K562 (cell line): ENCODE results near the gene LONRF2. TPM values are rescaled to one million over a fixed set of nuclear protein-coding genes. Genes with fewer than 3 reads are reported as not detected.

Experiments
- CCAR2 ChIP-seq: fragments of 200-400 bp; formaldehyde crosslinking; IDR thresholded peaks from 2 replicates; pipeline ENCODE4 v1.6.1; 2017; ENCODE audit warnings: mild to moderate bottlenecking, low read depth, low read length
- CEBPG ChIP-seq, 3 experiments: fragments of 200-800 bp in 1 of 3; sonication (Bioruptor generic) in 1 of 3; sonication (generic) in 1 of 3; formaldehyde crosslinking in 1 of 3; IDR thresholded peaks in 2 of 3; conservative IDR thresholded peaks in 1 of 3; 2 replicates each; pipeline versions ENCODE4 v1.6.1 to v1.8.0; 2016 to 2022; ENCODE audit warnings: missing compliant biosample characterization in 2 of 3, missing genetic modification characterization in 2 of 3, mild to moderate bottlenecking in 1 of 3, missing genetic modification reagents in 1 of 3
- FOXJ3 ChIP-seq: sonication (generic); formaldehyde crosslinking; IDR thresholded peaks from 2 replicates; pipeline ENCODE4 v1.4.0; 2020; ENCODE audit warnings: mild to moderate bottlenecking, missing genetic modification reagents
- IFI16 ChIP-seq: fragments of 250-450 bp; sonication (Bioruptor Pico); IDR thresholded peaks from 2 replicates; pipeline ENCODE4 v2.1.2; 2022; ENCODE audit warnings: mild to moderate bottlenecking, inconsistent platforms
- MAFF ChIP-seq: IDR thresholded peaks from 2 replicates; pipeline ENCODE4 v1.6.1; 2012; ENCODE audit warnings: low read length, improper control_type of control experiment
- POLR2B ChIP-seq: fragments of 450-650 bp; IDR thresholded peaks from 2 replicates; pipeline ENCODE4 v1.6.1; 2018; ENCODE audit warnings: low read depth; ENCODE audit not compliant: partially characterized antibody
- TAF15 ChIP-seq: fragments of 200-400 bp; formaldehyde crosslinking; IDR thresholded peaks from 2 replicates; pipeline ENCODE4 v1.6.1; 2017; ENCODE audit warnings: mild to moderate bottlenecking, low read depth, low read length, moderate library complexity
- THRAP3 ChIP-seq: fragments of 450-650 bp; IDR thresholded peaks from 2 replicates; pipeline ENCODE4 v1.6.1; 2016; ENCODE audit warnings: mild to moderate bottlenecking, inconsistent platforms, borderline replicate concordance
- ZBED1 ChIP-seq: IDR thresholded peaks from 2 replicates; pipeline ENCODE4 v1.6.1; 2014
- ZFP30 ChIP-seq: fragments of 250-450 bp; sonication (Bioruptor Pico); IDR thresholded peaks from 2 replicates; pipeline ENCODE4 v1.8.0; 2022; ENCODE audit warnings: moderate library complexity, mild to moderate bottlenecking, inconsistent platforms, borderline replicate concordance
- ZNF316 ChIP-seq: fragments of 450-650 bp; IDR thresholded peaks from 2 replicates; pipeline ENCODE4 v1.6.1; 2016
- polyA plus RNA-seq, 8 experiments: library from polyadenylated mRNA; depleted of rRNA in 4 of 8; stranded (reverse) in 5 of 8; unstranded in 3 of 8; fragments of >200 nt; fragmentation: Nextera tagmentation in 2 of 8; fragmentation: Illumina TruSeq in 1 of 8; extraction: Ambion mirVana in 2 of 8; extraction: Trizol in 1 of 8; gene quantifications; 2 replicates each; pipeline versions ENCODE4 v1.2.1 to v1.2.3, GENCODE V29; 2011 to 2014; ENCODE audit warnings: inconsistent platforms in 1 of 8, missing spikeins in 1 of 8
- total RNA-seq, 7 experiments: library from RNA; depleted of rRNA in 6 of 7; stranded (reverse); fragments of >200 nt in 6 of 7; fragmentation: Illumina TruSeq in 2 of 7; extraction: Trizol in 2 of 7; gene quantifications; 2 replicates each; pipeline versions ENCODE4 v1.2.1 to v1.2.3, GENCODE V29; 2011 to 2021; ENCODE audit warnings: low replicate concordance in 1 of 7
- TF ChIP-seq, protein P1 (sequence below): fragments of 450-650 bp; IDR thresholded peaks from one replicate; pipeline ENCODE4 v1.6.1; 2018; ENCODE audit warnings: mild to moderate bottlenecking, moderate library complexity; ENCODE audit not compliant: partially characterized antibody
- TF ChIP-seq, protein P2 (sequence below): fragments of 450-650 bp; formaldehyde crosslinking; IDR thresholded peaks from 2 replicates; pipeline ENCODE4 v1.4.0; 2022; ENCODE audit warnings: missing genetic modification characterization
- TF ChIP-seq, protein P3 (sequence below): sonication (generic); formaldehyde crosslinking; IDR thresholded peaks from 2 replicates; pipeline ENCODE4 v1.9.0; 2022; ENCODE audit warnings: mild to moderate bottlenecking, missing genetic modification reagents
- TF ChIP-seq, protein P4 (sequence below): sonication (generic); formaldehyde crosslinking; IDR thresholded peaks from 2 replicates; pipeline ENCODE4 v1.8.0; 2023; ENCODE audit warnings: missing genetic modification reagents, mild to moderate bottlenecking, borderline replicate concordance
- TF ChIP-seq, protein P5 (sequence below): fragments of 200-800 bp; sonication (Bioruptor generic); IDR thresholded peaks from 2 replicates; pipeline ENCODE4 v1.6.1; 2017; ENCODE audit warnings: missing genetic modification characterization, missing compliant biosample characterization

LONRF2 gene
- total and polyA plus RNA-seq, 9 of the 15 experiments (the other 6 are each of a cell fraction or from before 2014, with no cell fraction given), result 0.35 to 5.0 (median 2.7) TPM

DNA sequence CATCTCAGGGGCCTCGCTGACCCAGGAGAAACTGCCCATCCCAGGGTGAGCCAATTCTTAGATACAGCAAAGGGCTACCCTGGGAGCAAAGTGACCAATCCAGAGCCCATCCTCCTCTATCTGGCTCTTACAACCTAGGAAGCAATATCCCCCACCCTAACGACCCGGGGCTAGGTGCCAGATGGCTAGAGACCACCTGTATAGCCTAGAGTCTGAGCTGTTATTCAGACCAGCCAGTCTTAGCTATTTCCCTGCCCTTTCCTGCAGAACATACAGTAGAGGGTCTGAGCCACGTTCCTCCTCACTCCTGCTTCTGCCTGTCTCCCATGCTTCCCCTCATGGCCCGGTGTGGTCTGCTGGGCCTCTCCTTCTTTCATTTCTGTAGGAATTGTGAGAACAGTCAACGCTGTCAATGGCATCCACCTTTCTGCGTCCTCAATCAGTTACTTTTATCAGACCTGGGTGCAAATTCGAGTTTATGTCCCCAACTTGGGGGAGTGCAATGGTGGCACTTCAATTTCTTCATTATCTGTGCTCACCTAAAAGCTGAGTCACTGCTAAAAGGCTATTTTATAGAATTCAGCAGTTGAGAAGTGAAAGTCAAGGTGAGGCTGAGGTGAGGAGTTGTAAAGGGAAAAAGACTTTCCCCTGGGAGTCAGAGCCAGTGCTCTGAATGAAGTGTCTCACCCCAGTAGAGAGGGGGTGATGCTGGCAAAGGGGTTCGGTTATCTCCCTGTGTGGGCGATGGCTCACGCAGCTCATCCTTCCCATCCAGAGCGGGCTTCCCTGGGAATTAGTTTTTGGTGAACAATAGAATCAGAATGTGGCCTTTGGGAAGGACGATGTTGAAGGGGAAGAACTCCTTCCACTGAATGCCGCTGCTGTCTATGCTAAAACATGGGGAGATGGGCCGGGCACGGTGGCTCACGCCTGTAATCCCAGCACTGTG lies 42.4 kb downstream of the LONRF2 start (continued):
- TF ChIP-seq CEBPG (CRISPR knock-in tag; IDR thresholded peaks at IDR 0.05), result no peak
- TF ChIP-seq CEBPG (tag; conservative IDR thresholded peaks at IDR 0.05 in 1 of 2, IDR thresholded peaks at IDR 0.05 in 1 of 2), result no peak
- no peak for TF ChIP-seq TAF15
- TF ChIP-seq ZFP30 (CRISPR knock-in tag), result no peak
- TF ChIP-seq, protein P1, sequence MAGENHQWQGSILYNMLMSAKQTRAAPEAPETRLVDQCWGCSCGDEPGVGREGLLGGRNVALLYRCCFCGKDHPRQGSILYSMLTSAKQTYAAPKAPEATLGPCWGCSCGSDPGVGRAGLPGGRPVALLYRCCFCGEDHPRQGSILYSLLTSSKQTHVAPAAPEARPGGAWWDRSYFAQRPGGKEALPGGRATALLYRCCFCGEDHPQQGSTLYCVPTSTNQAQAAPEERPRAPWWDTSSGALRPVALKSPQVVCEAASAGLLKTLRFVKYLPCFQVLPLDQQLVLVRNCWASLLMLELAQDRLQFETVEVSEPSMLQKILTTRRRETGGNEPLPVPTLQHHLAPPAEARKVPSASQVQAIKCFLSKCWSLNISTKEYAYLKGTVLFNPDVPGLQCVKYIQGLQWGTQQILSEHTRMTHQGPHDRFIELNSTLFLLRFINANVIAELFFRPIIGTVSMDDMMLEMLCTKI, result no peak
- peak; percentile 44 for TF ChIP-seq ZNF316
- TF ChIP-seq THRAP3, result no peak
- no peak for TF ChIP-seq FOXJ3 (CRISPR knock-in tag)
- no peak for TF ChIP-seq CCAR2
- TF ChIP-seq, protein P2, sequence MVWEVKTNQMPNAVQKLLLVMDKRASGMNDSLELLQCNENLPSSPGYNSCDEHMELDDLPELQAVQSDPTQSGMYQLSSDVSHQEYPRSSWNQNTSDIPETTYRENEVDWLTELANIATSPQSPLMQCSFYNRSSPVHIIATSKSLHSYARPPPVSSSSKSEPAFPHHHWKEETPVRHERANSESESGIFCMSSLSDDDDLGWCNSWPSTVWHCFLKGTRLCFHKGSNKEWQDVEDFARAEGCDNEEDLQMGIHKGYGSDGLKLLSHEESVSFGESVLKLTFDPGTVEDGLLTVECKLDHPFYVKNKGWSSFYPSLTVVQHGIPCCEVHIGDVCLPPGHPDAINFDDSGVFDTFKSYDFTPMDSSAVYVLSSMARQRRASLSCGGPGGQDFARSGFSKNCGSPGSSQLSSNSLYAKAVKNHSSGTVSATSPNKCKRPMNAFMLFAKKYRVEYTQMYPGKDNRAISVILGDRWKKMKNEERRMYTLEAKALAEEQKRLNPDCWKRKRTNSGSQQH (CRISPR knock-in tag), result no peak
- TF ChIP-seq, protein P3, sequence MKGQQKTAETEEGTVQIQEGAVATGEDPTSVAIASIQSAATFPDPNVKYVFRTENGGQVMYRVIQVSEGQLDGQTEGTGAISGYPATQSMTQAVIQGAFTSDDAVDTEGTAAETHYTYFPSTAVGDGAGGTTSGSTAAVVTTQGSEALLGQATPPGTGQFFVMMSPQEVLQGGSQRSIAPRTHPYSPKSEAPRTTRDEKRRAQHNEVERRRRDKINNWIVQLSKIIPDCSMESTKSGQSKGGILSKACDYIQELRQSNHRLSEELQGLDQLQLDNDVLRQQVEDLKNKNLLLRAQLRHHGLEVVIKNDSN, result no peak
- peak; percentile 62 for TF ChIP-seq MAFF
- TF ChIP-seq, protein P4, sequence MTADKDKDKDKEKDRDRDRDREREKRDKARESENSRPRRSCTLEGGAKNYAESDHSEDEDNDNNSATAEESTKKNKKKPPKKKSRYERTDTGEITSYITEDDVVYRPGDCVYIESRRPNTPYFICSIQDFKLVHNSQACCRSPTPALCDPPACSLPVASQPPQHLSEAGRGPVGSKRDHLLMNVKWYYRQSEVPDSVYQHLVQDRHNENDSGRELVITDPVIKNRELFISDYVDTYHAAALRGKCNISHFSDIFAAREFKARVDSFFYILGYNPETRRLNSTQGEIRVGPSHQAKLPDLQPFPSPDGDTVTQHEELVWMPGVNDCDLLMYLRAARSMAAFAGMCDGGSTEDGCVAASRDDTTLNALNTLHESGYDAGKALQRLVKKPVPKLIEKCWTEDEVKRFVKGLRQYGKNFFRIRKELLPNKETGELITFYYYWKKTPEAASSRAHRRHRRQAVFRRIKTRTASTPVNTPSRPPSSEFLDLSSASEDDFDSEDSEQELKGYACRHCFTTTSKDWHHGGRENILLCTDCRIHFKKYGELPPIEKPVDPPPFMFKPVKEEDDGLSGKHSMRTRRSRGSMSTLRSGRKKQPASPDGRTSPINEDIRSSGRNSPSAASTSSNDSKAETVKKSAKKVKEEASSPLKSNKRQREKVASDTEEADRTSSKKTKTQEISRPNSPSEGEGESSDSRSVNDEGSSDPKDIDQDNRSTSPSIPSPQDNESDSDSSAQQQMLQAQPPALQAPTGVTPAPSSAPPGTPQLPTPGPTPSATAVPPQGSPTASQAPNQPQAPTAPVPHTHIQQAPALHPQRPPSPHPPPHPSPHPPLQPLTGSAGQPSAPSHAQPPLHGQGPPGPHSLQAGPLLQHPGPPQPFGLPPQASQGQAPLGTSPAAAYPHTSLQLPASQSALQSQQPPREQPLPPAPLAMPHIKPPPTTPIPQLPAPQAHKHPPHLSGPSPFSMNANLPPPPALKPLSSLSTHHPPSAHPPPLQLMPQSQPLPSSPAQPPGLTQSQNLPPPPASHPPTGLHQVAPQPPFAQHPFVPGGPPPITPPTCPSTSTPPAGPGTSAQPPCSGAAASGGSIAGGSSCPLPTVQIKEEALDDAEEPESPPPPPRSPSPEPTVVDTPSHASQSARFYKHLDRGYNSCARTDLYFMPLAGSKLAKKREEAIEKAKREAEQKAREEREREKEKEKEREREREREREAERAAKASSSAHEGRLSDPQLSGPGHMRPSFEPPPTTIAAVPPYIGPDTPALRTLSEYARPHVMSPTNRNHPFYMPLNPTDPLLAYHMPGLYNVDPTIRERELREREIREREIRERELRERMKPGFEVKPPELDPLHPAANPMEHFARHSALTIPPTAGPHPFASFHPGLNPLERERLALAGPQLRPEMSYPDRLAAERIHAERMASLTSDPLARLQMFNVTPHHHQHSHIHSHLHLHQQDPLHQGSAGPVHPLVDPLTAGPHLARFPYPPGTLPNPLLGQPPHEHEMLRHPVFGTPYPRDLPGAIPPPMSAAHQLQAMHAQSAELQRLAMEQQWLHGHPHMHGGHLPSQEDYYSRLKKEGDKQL (CRISPR knock-in tag), result no peak
- TF ChIP-seq IFI16 (CRISPR knock-in tag), result no peak
- no peak for TF ChIP-seq ZBED1
- TF ChIP-seq POLR2B, result no peak
- TF ChIP-seq, protein P5, sequence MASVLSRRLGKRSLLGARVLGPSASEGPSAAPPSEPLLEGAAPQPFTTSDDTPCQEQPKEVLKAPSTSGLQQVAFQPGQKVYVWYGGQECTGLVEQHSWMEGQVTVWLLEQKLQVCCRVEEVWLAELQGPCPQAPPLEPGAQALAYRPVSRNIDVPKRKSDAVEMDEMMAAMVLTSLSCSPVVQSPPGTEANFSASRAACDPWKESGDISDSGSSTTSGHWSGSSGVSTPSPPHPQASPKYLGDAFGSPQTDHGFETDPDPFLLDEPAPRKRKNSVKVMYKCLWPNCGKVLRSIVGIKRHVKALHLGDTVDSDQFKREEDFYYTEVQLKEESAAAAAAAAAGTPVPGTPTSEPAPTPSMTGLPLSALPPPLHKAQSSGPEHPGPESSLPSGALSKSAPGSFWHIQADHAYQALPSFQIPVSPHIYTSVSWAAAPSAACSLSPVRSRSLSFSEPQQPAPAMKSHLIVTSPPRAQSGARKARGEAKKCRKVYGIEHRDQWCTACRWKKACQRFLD (CRISPR knock-in tag), result 0 out of 2 replicates have a peak, but pooled peaks have one; percentile 9
